DOHH2 (cell line): Measurements from ENCODE around the gene KIF19.

Experiments
- CTCF ChIP-seq: fragments of 200-600 bp; sonication (generic); IDR thresholded peaks from one replicate; pipeline ENCODE4 v1.5.1; 2014; ENCODE audit warnings: antibody characterized with exemption, mild to moderate bottlenecking, low read depth, low read length; ENCODE audit not compliant: poor library complexity, severe bottlenecking
- EZH2phosphoT487 ChIP-seq: fragments of 200-600 bp; sonication (generic); IDR thresholded peaks from 2 replicates; pipeline ENCODE4 v1.6.1; 2017; ENCODE audit warnings: borderline replicate concordance, mild to moderate bottlenecking, antibody characterized with exemption, low read length, moderate library complexity, mixed read lengths

DNA sequence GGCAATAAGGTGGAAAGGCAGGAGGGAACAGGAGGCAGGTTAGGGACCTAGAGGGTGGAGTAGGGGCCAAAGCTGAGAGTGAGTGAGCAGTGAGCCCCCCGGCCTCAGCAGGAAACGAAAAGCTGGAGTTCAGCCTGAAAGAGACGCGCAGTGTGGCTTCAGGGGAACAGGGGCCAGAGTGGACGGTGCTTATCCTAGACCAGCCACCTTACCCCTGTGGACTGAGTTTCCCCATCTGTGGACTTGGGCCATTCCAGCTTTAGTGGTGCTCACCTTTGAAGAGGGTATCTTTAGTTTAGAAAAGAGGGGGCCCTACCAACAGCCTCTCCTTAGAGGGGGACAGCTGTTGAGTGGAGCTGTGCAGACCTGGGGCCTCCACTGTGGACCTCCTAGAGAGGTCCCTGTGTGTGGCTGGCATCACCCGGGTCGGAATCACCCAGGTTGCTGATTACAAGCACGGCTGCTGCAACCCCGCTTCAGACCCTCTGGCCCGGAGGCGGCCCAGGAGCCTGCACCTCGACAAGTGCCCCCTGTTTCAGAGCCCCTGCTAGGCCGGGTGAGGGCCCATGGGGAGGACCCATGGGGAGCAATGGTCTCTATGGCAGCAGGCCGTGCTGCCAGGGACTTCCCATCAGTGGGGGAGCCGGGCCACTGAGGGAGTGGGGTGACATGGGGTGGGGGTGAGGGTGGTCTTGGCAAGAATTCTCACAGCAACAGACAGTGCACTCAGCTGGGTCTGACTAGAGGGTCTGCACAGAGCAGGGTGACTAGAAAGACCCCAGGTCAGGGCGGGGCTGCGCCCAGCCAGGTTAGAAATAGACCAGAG is 43.9 kb downstream of the KIF19 start:
- no peak for TF ChIP-seq CTCF
- TF ChIP-seq EZH2phosphoT487: no peak
